Liver (tissue), 9 donors: Measurements from ENCODE around the gene TCF25. TPM values are rescaled to one million over a fixed set of nuclear protein-coding genes. Genes with fewer than 3 reads are reported as not detected.

Source experiments
- DNase-seq: peaks from one replicate; pipeline ENCODE4 v3.0.0-alpha.2; 2017; ENCODE audit warnings: low spot score
- H3K27ac ChIP-seq, 2 donors: one replicate each; pipeline ENCODE4 v1.7.0; 2013; ENCODE audit warnings: inconsistent platforms in 2 of 2, low read length in 2 of 2, control low read depth in 1 of 2, low read depth in 1 of 2, mild to moderate bottlenecking in 1 of 2
- H3K27me3 ChIP-seq, 4 donors: one replicate each; pipeline versions ENCODE4 v1.6.1 to v1.7.0; 2013; ENCODE audit warnings: low read length in 3 of 4, inconsistent platforms in 1 of 4, mild to moderate bottlenecking in 1 of 4, moderate library complexity in 1 of 4; ENCODE audit not compliant: control insufficient read depth in 4 of 4, insufficient read depth in 4 of 4
- H3K36me3 ChIP-seq, 4 donors: one replicate each; pipeline versions ENCODE4 v1.6.1 to v1.7.0; 2013; ENCODE audit warnings: low read length in 3 of 4, mild to moderate bottlenecking in 3 of 4, low read depth in 1 of 4, moderate library complexity in 1 of 4; ENCODE audit not compliant: control insufficient read depth in 4 of 4, insufficient read depth in 3 of 4
- H3K4me1 ChIP-seq, 4 donors: one replicate each; pipeline versions ENCODE4 v1.6.1 to v1.7.0; 2013; ENCODE audit warnings: low read length in 3 of 4, mild to moderate bottlenecking in 3 of 4, moderate library complexity in 1 of 4; ENCODE audit not compliant: control insufficient read depth in 4 of 4, insufficient read depth in 4 of 4
- H3K4me3 ChIP-seq, 3 donors: one replicate each; pipeline versions ENCODE4 v1.6.1 to v1.7.0; 2013; ENCODE audit warnings: low read length in 3 of 3, control low read depth in 1 of 3, low read depth in 1 of 3, mild to moderate bottlenecking in 1 of 3
- H3K9ac ChIP-seq, 2 donors: one replicate each; pipeline ENCODE4 v1.7.0; 2013; ENCODE audit warnings: low read length in 2 of 2, mild to moderate bottlenecking in 2 of 2, moderate library complexity in 2 of 2, control low read depth in 1 of 2, low read depth in 1 of 2
- H3K9me3 ChIP-seq, 4 donors: one replicate each; pipeline versions ENCODE4 v1.6.1 to v1.7.0; 2013; ENCODE audit warnings: low read length in 3 of 4; ENCODE audit not compliant: control insufficient read depth in 4 of 4
- EGR1 ChIP-seq, 2 donors: IDR thresholded peaks; 2 replicates each; pipeline ENCODE4 v1.6.1; 2016 to 2018; ENCODE audit warnings: antibody characterized with exemption in 2 of 2, low read depth in 2 of 2
- FOXA1 ChIP-seq: IDR thresholded peaks from 2 replicates; pipeline ENCODE4 v1.6.1; 2016; ENCODE audit warnings: antibody characterized with exemption
- FOXA2 ChIP-seq: IDR thresholded peaks from 2 replicates; pipeline ENCODE4 v1.6.1; 2016; ENCODE audit warnings: antibody characterized with exemption
- GABPA ChIP-seq, 2 donors: IDR thresholded peaks in 1 of 2; conservative IDR thresholded peaks in 1 of 2; 2 replicates each; pipeline ENCODE4 v1.6.1; 2016; ENCODE audit warnings: antibody characterized with exemption in 2 of 2, mild to moderate bottlenecking in 1 of 2, moderate library complexity in 1 of 2
- HNF4A ChIP-seq, 2 donors: conservative IDR thresholded peaks; 2 replicates each; pipeline ENCODE4 v1.6.1; 2016; ENCODE audit warnings: antibody characterized with exemption in 2 of 2, mild to moderate bottlenecking in 2 of 2
- HNF4G ChIP-seq: IDR thresholded peaks from 2 replicates; pipeline ENCODE4 v1.6.1; 2016; ENCODE audit warnings: antibody characterized with exemption
- JUND ChIP-seq, 2 donors: IDR thresholded peaks; 2 replicates each; pipeline ENCODE4 v1.6.1; 2016; ENCODE audit warnings: antibody characterized with exemption in 2 of 2
- NR2F2 ChIP-seq: IDR thresholded peaks from 2 replicates; pipeline ENCODE4 v1.6.1; 2016; ENCODE audit warnings: antibody characterized with exemption
- RAD21 ChIP-seq, 2 donors: IDR thresholded peaks; 2 replicates each; pipeline ENCODE4 v1.6.1; 2016; ENCODE audit warnings: antibody characterized with exemption in 2 of 2, mild to moderate bottlenecking in 2 of 2
- SP1 ChIP-seq: IDR thresholded peaks from 2 replicates; pipeline ENCODE4 v1.6.1; 2018; ENCODE audit warnings: antibody characterized with exemption, mild to moderate bottlenecking
- TAF1 ChIP-seq: conservative IDR thresholded peaks from 2 replicates; pipeline ENCODE4 v1.6.1; 2016; ENCODE audit warnings: antibody characterized with exemption, mild to moderate bottlenecking
- YY1 ChIP-seq: IDR thresholded peaks from 2 replicates; pipeline ENCODE4 v1.6.1; 2016; ENCODE audit warnings: antibody characterized with exemption, mild to moderate bottlenecking
- whole genome bisulfite sequencing: extraction: QIAGEN DNeasy Blood & Tissue Kit; methylation state at CpG from one replicate; pipeline ENCODE4 v1.1.7; 2013; 5-methylcytosine and 5-hydroxymethylcytosine counted together
- polyA plus RNA-seq, 2 donors: library from polyadenylated mRNA; stranded (reverse) in 1 of 2; unstranded in 1 of 2; fragments of 200-250 nt in 1 of 2; fragments of >200 nt in 1 of 2; fragmentation: Nextera tagmentation in 1 of 2; extraction: Ambion mirVana in 1 of 2; gene quantifications; one replicate each; pipeline versions ENCODE4 v1.2.1 to v1.2.3, GENCODE V29; 2013 to 2015
- total RNA-seq, 2 donors: library from RNA; depleted of rRNA; stranded (reverse); fragments of >200 nt; gene quantifications; one replicate each; pipeline ENCODE4 v1.2.3, GENCODE V29; 2014
- TF ChIP-seq, protein P1 (sequence below): IDR thresholded peaks from 2 replicates; pipeline ENCODE4 v1.6.1; 2016; ENCODE audit warnings: antibody characterized with exemption
- TF ChIP-seq, protein P2 (sequence below): IDR thresholded peaks from 2 replicates; pipeline ENCODE4 v1.6.1; 2016; ENCODE audit warnings: antibody characterized with exemption
- TF ChIP-seq, protein P3 (sequence below): IDR thresholded peaks from 2 replicates; pipeline ENCODE4 v1.6.1; 2016; ENCODE audit warnings: antibody characterized with exemption, mild to moderate bottlenecking
- TF ChIP-seq, protein P4 (sequence below): IDR thresholded peaks from 2 replicates; pipeline ENCODE4 v1.6.1; 2016; ENCODE audit warnings: antibody characterized with exemption
- donor health status: healthy.
- donor health status: healthy.
- donor health status: healthy.
- donor health status: healthy.
- donor health status: healthy.

The TCF25 gene
- total and polyA plus RNA-seq, 4 donors, result 59.6 to 98.8 (median 76.8) TPM

DNA sequence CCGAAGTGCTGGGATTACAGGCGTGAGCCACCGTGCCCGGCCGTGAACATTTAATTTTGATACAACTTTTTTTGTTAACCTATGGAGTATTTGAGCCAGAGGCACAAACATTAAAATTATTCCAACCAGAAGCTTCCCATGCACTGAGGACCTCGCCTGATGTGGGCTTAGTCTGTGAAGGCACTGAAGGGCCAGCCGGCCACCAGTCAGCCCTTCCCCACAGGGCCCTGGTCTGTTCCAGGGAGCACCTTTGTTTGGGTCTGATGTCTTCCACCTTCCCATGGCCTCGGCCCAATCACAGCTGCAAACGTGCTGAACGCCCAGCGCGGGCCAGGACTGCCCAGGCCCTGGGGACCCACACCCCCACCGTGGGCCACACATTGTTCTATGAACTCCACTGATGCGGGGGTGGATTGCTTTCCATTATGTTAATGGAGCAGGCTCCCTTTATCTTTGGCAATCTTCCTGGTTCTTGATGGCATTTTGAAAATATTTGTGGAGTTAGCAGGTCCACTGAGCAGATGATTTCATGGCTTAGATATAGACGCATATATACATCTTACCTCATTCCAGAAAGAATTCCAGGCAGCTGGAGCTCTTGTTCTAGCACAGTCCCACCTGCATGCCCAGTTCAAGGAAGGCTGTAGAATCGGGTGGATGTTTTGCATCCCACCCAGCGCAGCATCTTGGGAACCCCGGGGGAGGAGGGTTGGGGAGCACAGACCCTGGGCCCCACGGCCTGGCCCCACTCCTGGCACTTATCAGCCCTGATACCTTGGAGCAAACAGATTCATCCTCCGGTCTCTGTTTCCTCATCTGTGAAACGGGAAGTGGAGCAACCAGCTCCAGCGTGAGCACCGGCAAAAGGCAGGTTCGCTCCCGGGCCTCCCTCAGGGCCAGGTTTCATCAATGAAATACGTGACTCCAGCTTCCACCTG, 30.7 kb upstream of the TCF25 start:
- Histone ChIP-seq H3K4me3 (no peak overlapping the region), H3K9me3 (no peaks in the 10 kb centered on the region), H3K9ac (no peak overlapping the region), H3K27ac (no peak overlapping the region), H3K4me1 (peaks cover 0 to 6% (median 5%) of the 10 kb centered on the region in 4 donors), H3K36me3 (no peaks in the 10 kb centered on the region), H3K27me3 (no peaks in the 10 kb centered on the region)
- WGBS, result 85% methylated on average over 26 of the region's 26 CpGs
- no peak for TF ChIP-seq NR2F2
- TF ChIP-seq GABPA (IDR thresholded peaks at IDR 0.05 in 1 of 2, conservative IDR thresholded peaks at IDR 0.05 in 1 of 2), result no peak
- TF ChIP-seq FOXA1, result no peak
- TF ChIP-seq, protein P1, sequence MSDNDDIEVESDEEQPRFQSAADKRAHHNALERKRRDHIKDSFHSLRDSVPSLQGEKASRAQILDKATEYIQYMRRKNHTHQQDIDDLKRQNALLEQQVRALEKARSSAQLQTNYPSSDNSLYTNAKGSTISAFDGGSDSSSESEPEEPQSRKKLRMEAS, result no peak
- TF ChIP-seq, protein P2, sequence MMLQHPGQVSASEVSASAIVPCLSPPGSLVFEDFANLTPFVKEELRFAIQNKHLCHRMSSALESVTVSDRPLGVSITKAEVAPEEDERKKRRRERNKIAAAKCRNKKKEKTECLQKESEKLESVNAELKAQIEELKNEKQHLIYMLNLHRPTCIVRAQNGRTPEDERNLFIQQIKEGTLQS, result no peak
- TF ChIP-seq HNF4A (conservative IDR thresholded peaks at IDR 0.05), result no peak
- TF ChIP-seq TAF1, result no peak
- no peak for TF ChIP-seq JUND (IDR thresholded peaks at IDR 0.05)
- no peak for TF ChIP-seq YY1
- TF ChIP-seq SP1, result no peak
- TF ChIP-seq, protein P3, sequence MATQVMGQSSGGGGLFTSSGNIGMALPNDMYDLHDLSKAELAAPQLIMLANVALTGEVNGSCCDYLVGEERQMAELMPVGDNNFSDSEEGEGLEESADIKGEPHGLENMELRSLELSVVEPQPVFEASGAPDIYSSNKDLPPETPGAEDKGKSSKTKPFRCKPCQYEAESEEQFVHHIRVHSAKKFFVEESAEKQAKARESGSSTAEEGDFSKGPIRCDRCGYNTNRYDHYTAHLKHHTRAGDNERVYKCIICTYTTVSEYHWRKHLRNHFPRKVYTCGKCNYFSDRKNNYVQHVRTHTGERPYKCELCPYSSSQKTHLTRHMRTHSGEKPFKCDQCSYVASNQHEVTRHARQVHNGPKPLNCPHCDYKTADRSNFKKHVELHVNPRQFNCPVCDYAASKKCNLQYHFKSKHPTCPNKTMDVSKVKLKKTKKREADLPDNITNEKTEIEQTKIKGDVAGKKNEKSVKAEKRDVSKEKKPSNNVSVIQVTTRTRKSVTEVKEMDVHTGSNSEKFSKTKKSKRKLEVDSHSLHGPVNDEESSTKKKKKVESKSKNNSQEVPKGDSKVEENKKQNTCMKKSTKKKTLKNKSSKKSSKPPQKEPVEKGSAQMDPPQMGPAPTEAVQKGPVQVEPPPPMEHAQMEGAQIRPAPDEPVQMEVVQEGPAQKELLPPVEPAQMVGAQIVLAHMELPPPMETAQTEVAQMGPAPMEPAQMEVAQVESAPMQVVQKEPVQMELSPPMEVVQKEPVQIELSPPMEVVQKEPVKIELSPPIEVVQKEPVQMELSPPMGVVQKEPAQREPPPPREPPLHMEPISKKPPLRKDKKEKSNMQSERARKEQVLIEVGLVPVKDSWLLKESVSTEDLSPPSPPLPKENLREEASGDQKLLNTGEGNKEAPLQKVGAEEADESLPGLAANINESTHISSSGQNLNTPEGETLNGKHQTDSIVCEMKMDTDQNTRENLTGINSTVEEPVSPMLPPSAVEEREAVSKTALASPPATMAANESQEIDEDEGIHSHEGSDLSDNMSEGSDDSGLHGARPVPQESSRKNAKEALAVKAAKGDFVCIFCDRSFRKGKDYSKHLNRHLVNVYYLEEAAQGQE, result no peak
- no peak for TF ChIP-seq HNF4G
- no peak for TF ChIP-seq RAD21 (IDR thresholded peaks at IDR 0.05)
- DNase-seq, result no peak

DNA sequence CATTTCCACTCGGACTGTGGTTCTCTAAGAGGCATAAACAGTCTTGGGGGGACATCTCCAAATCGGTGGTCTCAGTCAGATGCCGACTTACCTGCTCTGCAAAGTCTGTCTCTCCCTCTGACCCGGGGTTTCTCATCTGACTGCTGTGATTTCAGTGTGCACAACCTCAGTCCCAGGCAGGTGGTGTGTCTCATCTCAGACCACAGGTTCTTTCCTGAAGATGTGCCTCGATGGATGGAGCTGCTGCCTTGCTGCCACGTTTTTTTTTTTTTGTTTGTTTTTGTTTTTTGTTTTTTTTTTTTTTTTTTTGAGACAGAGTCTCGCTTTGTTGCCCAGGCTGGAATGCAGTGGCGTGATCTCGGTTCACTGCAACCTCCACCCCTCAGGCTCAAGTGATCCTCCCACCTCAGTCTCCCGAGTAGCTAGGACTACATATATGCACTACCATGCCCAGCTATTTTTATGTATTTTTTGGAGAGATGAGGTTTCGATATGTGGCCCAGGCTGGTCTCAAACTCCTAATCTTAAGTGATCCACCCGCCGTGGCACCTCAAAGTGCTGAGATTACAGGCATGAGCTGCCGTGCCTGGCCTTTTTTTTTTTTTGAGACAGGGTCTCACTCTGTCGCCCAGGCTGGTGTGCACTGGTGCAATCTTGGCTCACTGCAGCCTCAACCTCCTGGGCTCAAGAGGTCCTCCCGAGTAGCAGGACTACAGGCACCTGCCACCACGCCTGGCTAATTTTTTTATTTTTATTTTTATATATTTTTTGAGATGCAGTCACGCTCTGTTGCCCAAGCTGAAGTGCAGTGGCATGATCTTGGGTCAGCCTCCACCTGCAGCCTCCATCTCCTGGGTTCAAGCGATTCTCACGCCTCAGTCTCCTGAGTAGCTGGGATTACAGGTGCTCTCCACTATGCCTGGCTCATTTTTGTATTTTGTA, 29.7 kb upstream of the TCF25 start:
- 80% methylated on average over 19 of the region's 20 CpGs for WGBS
- no peaks in the 10 kb centered on the region for H3K36me3 ChIP-seq
- no peak for DNase-seq
- no peaks in the 10 kb centered on the region for H3K9me3 ChIP-seq
- no peak overlapping the region for H3K27ac ChIP-seq
- H3K9ac ChIP-seq, result no peak overlapping the region
- peaks cover 0 to 1% (median under 1%) of the 10 kb centered on the region in 4 donors for H3K4me1 ChIP-seq
- no peaks in the 10 kb centered on the region for H3K27me3 ChIP-seq
- H3K4me3 ChIP-seq, result no peak overlapping the region
- no peak for TF ChIP-seq SP1
- TF ChIP-seq HNF4G, result no peak
- TF ChIP-seq FOXA2, result no peak
- TF ChIP-seq FOXA1, result no peak
- no peak for TF ChIP-seq YY1
- TF ChIP-seq HNF4A (conservative IDR thresholded peaks at IDR 0.05), result no peak
- TF ChIP-seq, protein P3, result no peak
- TF ChIP-seq, protein P1, result no peak
- TF ChIP-seq, protein P2, result no peak
- no peak for TF ChIP-seq EGR1 (IDR thresholded peaks at IDR 0.05; ENCODE audit: low read depth in 2 of 2)
- TF ChIP-seq, protein P4, sequence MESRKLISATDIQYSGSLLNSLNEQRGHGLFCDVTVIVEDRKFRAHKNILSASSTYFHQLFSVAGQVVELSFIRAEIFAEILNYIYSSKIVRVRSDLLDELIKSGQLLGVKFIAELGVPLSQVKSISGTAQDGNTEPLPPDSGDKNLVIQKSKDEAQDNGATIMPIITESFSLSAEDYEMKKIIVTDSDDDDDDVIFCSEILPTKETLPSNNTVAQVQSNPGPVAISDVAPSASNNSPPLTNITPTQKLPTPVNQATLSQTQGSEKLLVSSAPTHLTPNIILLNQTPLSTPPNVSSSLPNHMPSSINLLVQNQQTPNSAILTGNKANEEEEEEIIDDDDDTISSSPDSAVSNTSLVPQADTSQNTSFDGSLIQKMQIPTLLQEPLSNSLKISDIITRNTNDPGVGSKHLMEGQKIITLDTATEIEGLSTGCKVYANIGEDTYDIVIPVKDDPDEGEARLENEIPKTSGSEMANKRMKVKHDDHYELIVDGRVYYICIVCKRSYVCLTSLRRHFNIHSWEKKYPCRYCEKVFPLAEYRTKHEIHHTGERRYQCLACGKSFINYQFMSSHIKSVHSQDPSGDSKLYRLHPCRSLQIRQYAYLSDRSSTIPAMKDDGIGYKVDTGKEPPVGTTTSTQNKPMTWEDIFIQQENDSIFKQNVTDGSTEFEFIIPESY, result no peak
- TF ChIP-seq NR2F2, result no peak
- TF ChIP-seq GABPA (IDR thresholded peaks at IDR 0.05 in 1 of 2, conservative IDR thresholded peaks at IDR 0.05 in 1 of 2), result no peak
- TF ChIP-seq TAF1, result no peak
